Activated T-helper 2 cell treated with anti-CD3 and anti-CD28 coated beads, Interferon-gamma antibody, Interleukin-2, Interleukin-4, amounts not matched to agents 10 μg/mL and 5 μg/mL and 100 μg/mL, durations not matched to agents 14 hours and 24 hours and 36 hours (primary cell): ENCODE results near the gene MLLT3. TPM values are rescaled to one million over a fixed set of nuclear protein-coding genes. Genes with fewer than 3 reads are reported as not detected.
A peak's percentile ranks its signal among the peaks of the same experiment; 100 is the strongest.

Source experiments
- DNase-seq: peaks from one replicate; pipeline ENCODE4 v3.0.0; 2021; ENCODE audit warnings: low spot score
- H3K27ac Mint-ChIP-seq: one replicate; pipeline ENCODE4 v1.8.0; 2021; ENCODE audit warnings: mixed read lengths
- H3K27me3 Mint-ChIP-seq: one replicate; pipeline ENCODE4 v1.8.0; 2021; ENCODE audit warnings: low read depth, mixed read lengths
- H3K36me3 Mint-ChIP-seq: one replicate; pipeline ENCODE4 v1.8.0; 2021; ENCODE audit warnings: low read depth, mixed read lengths
- H3K4me1 Mint-ChIP-seq: one replicate; pipeline ENCODE4 v1.8.0; 2021; ENCODE audit warnings: low read depth, mixed read lengths
- H3K4me3 Mint-ChIP-seq: one replicate; pipeline ENCODE4 v1.8.0; 2021; ENCODE audit warnings: low read depth, mild to moderate bottlenecking, moderate library complexity, mixed read lengths
- H3K9me3 Mint-ChIP-seq: one replicate; pipeline ENCODE4 v1.8.0; 2021; ENCODE audit warnings: mixed read lengths
- intact Hi-C: fragments of 100-400 bp; cut with micrococcal nuclease; formaldehyde crosslinking; loops from one replicate; pipeline ENCODE4 v1.15.1; 2023
- total RNA-seq: library from RNA; stranded (reverse); gene quantifications from 2 replicates; pipeline ENCODE4 v1.2.3, GENCODE V29; 2022

MLLT3 gene
- total RNA-seq, 1 donor from 2014 or later: 22.4 TPM

- Mint-ChIP-seq H3K27me3 (no peaks in the 10 kb centered on the region), H3K9me3 (no peaks in the 10 kb centered on the region), H3K36me3 (no peaks in the 10 kb centered on the region), H3K27ac (no peak overlapping the region), H3K4me3 (no peak overlapping the region), H3K4me1 (peaks cover 70% of the 10 kb centered on the region)
- intact Hi-C loops: loop anchor here (2.0 to 10.0 kb wide), 4 partner anchors 125 to 635 kb away; partner anchors contain the start of gene FOCAD
- no peak for DNase-seq
Observed at GRCh38 chr9:20559231-20559890, 62.9 kb downstream of the MLLT3 start.

DNA sequence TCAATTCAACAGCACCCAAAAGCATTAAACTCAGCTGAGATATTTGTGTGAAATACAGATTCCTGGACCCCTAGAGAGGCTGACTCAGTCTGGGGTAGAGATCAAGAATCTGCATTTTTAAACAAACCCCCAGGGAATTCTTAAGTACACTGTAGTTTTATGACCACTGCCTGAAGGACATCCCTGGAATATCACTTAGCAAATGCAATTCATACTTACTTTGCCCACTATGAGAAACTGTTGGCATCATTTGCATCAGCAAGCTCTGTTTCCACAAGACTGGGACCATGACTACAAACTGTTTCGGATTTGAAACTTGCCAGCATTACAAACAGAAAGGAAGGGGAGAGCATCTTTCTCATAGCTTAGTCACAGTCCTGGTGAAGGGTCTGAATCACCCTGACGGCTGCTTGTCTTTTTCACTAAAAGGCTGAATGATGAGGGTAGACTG, 63.7 kb downstream of the MLLT3 start:
- Mint-ChIP-seq H3K4me1 (peaks cover 72% of the 10 kb centered on the region), H3K27ac (peak overlapping the region; percentile 54), H3K27me3 (no peaks in the 10 kb centered on the region), H3K4me3 (no peak overlapping the region), H3K36me3 (no peaks in the 10 kb centered on the region), H3K9me3 (no peaks in the 10 kb centered on the region)
- no peak for DNase-seq
- intact Hi-C loops: loop anchor here (2.0 to 10.0 kb wide), 4 partner anchors 126 to 634 kb away; partner anchors contain the start of gene FOCAD

DNA sequence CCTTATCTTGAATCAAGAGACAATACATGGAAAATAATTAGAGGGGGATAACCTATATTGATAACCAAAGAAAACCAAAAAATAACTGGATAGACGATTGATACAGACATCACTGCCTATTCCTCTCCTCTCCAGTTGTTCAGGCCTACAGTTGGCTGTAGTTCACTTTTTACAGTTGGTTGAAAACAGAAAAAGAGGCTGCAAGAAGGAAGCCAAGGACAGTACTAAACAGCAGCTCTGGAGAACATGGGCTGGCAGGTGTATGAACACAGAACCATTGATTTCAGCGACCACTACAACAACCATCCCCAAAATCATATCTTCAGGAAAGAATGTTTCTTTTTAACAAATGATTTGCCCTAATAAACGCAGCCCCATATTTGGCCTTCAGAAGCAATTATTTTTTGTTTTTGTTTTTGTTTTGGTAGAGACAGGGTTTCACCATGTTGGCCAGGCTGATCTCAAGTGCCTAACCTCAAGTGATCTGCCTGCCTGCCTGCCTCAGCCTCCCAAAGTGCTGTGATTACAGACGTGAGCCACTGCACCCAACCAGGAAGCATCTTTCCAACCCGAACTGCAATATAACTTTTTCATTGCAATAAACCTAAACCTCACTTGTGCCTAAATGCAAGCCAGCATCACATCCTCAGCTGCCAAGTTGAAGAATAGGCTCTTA, 64.3 kb downstream of the MLLT3 start:
- no peaks in the 10 kb centered on the region for H3K9me3 Mint-ChIP-seq
- no peak overlapping the region for H3K4me3 Mint-ChIP-seq
- intact Hi-C loops: loop anchor here (2.0 to 10.0 kb wide), 4 partner anchors 127 to 633 kb away; partner anchors contain the start of gene FOCAD
- DNase-seq: no peak
- no peaks in the 10 kb centered on the region for H3K36me3 Mint-ChIP-seq
- H3K27ac Mint-ChIP-seq: peak overlapping the region; percentile 54
- no peaks in the 10 kb centered on the region for H3K27me3 Mint-ChIP-seq
- peaks cover 73% of the 10 kb centered on the region for H3K4me1 Mint-ChIP-seq

GRCh38 chr9:20557285-20557684, 65.0 kb downstream of the MLLT3 start:
- H3K27me3 Mint-ChIP-seq: no peaks in the 10 kb centered on the region
- intact Hi-C loops: loop anchor here (10.0 kb wide), 2 partner anchors 368 to 632 kb away; no protein-coding TSS in a partner anchor
- no peaks in the 10 kb centered on the region for H3K9me3 Mint-ChIP-seq
- no peak overlapping the region for H3K4me3 Mint-ChIP-seq
- H3K27ac Mint-ChIP-seq: no peak overlapping the region
- peaks cover 74% of the 10 kb centered on the region for H3K4me1 Mint-ChIP-seq
- DNase-seq: no peak
- no peaks in the 10 kb centered on the region for H3K36me3 Mint-ChIP-seq

DNA sequence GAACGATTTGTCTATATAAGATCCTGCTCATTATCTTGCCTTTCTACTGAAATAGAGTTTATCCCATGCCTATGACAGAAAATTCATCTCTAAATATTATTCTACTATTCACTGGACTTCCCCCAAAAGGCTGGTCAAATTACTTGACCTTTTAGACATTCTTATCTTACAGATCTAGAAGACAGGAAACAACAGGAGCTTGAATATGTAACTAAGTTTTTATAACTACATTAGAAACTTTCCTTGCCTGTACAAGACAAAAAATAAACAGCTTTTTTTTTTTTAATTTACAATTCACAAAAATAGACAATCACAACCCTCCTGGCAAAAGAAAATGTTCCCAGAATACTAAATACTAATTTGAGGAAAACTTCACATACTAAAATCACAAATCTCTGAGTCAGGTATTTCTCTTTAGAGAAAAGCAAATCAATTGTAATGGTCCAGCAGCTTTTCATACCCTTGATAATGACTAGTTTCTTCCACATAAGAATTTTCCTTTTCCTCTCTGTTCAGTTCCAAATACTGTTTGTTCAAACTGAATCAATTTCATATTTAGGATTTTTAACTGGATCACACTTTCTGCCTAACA, 68.6 kb downstream of the MLLT3 start:
- Mint-ChIP-seq H3K4me1 (peaks cover 71% of the 10 kb centered on the region), H3K27me3 (no peaks in the 10 kb centered on the region), H3K27ac (peak overlapping the region; percentile 34), H3K9me3 (no peaks in the 10 kb centered on the region), H3K4me3 (peak overlapping the region; percentile 41), H3K36me3 (peaks cover 4% of the 10 kb centered on the region)
- intact Hi-C loops: loop anchor here (2.0 to 10.0 kb wide), 9 partner anchors 25 to 629 kb away; partner anchors contain the start of gene MLLT3
- DNase-seq: no peak

GRCh38 chr9:20552874-20553557, 69.3 kb downstream of the MLLT3 start:
- intact Hi-C loops: loop anchor here (2.0 to 10.0 kb wide), 9 partner anchors 24 to 628 kb away; partner anchors contain the start of gene MLLT3
- H3K4me1 Mint-ChIP-seq: peaks cover 67% of the 10 kb centered on the region
- H3K4me3 Mint-ChIP-seq: peak overlapping the region; percentile 41
- peaks cover 4% of the 10 kb centered on the region for H3K36me3 Mint-ChIP-seq
- peak overlapping the region; percentile 25 for H3K27ac Mint-ChIP-seq
- no peaks in the 10 kb centered on the region for H3K9me3 Mint-ChIP-seq
- DNase-seq: no peak
- H3K27me3 Mint-ChIP-seq: no peaks in the 10 kb centered on the region

GRCh38 chr9:20551835-20552234, 70.5 kb downstream of the MLLT3 start:
- Mint-ChIP-seq H3K27ac (peak overlapping the region; percentile 16), H3K4me3 (peak overlapping the region; percentile 38), H3K4me1 (peaks cover 56% of the 10 kb centered on the region), H3K36me3 (peaks cover 6% of the 10 kb centered on the region), H3K27me3 (no peaks in the 10 kb centered on the region), H3K9me3 (no peaks in the 10 kb centered on the region)
- intact Hi-C loops: loop anchor here (2.0 to 10.0 kb wide), 9 partner anchors 23 to 627 kb away; partner anchors contain the start of gene MLLT3
- no peak for DNase-seq

GRCh38 chr9:20551236-20551635, 71.1 kb downstream of the MLLT3 start:
- intact Hi-C loops: loop anchor here (5.0 to 10.0 kb wide), 5 partner anchors 109 to 626 kb away; no protein-coding TSS in a partner anchor
- Mint-ChIP-seq H3K4me3 (no peak overlapping the region), H3K27me3 (no peaks in the 10 kb centered on the region), H3K27ac (no peak overlapping the region), H3K4me1 (peaks cover 56% of the 10 kb centered on the region), H3K36me3 (peaks cover 6% of the 10 kb centered on the region), H3K9me3 (no peaks in the 10 kb centered on the region)
- no peak for DNase-seq

DNA sequence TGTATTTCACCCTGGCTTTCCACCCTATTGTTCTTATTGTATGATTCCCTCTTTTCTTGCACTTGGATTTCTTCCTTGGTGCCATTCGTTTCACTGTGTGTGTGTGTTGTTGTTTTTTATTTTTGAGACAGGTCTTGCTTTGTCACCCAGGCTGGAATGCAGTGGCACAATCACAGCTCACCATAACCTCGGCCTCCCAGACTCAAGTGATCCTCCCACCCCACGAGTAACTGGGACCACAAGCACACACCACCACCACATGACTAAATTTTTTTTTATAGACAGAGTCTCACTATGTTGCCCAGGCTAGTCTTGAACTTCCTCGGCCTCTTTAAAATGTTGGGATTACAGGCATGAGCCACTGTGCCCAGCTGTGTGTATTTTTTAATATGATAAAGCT, 72.0 kb downstream of the MLLT3 start:
- Mint-ChIP-seq H3K36me3 (peaks cover 6% of the 10 kb centered on the region), H3K4me3 (no peak overlapping the region), H3K4me1 (peaks cover 53% of the 10 kb centered on the region), H3K27me3 (no peaks in the 10 kb centered on the region), H3K27ac (no peak overlapping the region), H3K9me3 (no peaks in the 10 kb centered on the region)
- DNase-seq: no peak
- intact Hi-C loops: loop anchor here (5.0 to 10.0 kb wide), 5 partner anchors 108 to 626 kb away; no protein-coding TSS in a partner anchor

GRCh38 chr9:20549053-20549452, 73.2 kb downstream of the MLLT3 start:
- Mint-ChIP-seq H3K27me3 (no peaks in the 10 kb centered on the region), H3K9me3 (no peaks in the 10 kb centered on the region), H3K36me3 (peaks cover 9% of the 10 kb centered on the region), H3K4me1 (peaks cover 45% of the 10 kb centered on the region), H3K27ac (no peak overlapping the region), H3K4me3 (no peak overlapping the region)
- no peak for DNase-seq
- intact Hi-C loops: no loop called here

DNA sequence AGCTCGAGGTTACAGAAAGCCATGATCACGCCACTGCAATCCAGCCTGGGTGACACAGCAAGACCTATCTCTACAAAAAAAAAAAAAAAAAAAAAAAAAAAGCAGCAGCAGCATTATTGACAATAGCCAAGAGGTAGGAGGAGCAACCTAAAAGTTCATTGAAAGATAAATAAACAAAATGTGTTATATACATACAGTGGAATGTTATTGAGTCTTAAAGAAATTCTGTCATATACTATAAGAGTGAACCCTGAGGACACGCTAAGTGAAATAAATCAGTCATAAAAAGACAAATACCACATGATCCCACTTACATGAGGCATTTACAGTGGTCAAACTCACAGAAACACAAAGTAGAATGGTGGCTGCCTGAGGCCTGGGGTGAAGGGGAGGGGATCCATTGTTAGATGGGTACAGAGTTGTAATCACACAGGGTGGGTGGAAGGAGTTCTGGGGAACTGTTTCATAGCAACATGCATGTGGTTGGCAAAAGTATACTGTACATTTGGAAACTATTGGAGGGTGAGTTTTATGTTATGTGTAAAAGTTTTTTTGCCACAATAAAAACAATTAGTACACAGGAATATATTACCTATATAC, 77.2 kb downstream of the MLLT3 start:
- no peak for DNase-seq
- H3K36me3 Mint-ChIP-seq: peaks cover 41% of the 10 kb centered on the region
- intact Hi-C loops: no loop called here
- peaks cover 21% of the 10 kb centered on the region for H3K9me3 Mint-ChIP-seq
- no peak overlapping the region for H3K27ac Mint-ChIP-seq
- peaks cover 23% of the 10 kb centered on the region for H3K4me1 Mint-ChIP-seq
- no peak overlapping the region for H3K4me3 Mint-ChIP-seq
- no peaks in the 10 kb centered on the region for H3K27me3 Mint-ChIP-seq
